GM12878 (cell line): ENCODE data around the gene KLHDC10. TPM values are rescaled to one million over a fixed set of nuclear protein-coding genes. Genes with fewer than 3 reads are reported as not detected.
A peak's percentile ranks its signal among the peaks of the same experiment; 100 is the strongest.

ENCODE experiments used
- ATAC-seq: fragments of 200-7000 bp; cut with Tn5 transposase; 3 replicates; pipeline ENCODE4 v1.9.1; 2020; ENCODE audit warnings: mild to moderate bottlenecking, moderate library complexity
- BruUV-seq: library from RNA; stranded (reverse); fragments of 400-500 nt; replicated peaks from 2 replicates; lab custom pipeline; 2021; lab: Mats Ljungman, UMichigan
- CTCF ChIA-PET: fragments of 300-600 bp; sonication (Branson Sonifier 250); formaldehyde crosslinking; extraction: SDS; loops from one replicate; lab custom pipeline; 2021; ENCODE audit warnings: inconsistent platforms; lab: Yijun Ruan, JAX
- POLR2A ChIA-PET: fragments of 350-600 bp; formaldehyde crosslinking; extraction: SDS; loops from one replicate; lab custom pipeline; 2021; ENCODE audit warnings: inconsistent platforms; lab: Charles Lee
- RAD21 ChIA-PET: fragments of 300-600 bp; sonication (Branson Sonifier 250); formaldehyde crosslinking; loops from one replicate; lab custom pipeline; 2023; ENCODE audit warnings: antibody characterized with exemption; ENCODE audit not compliant: unreplicated experiment; lab: Charles Lee
- SMC1A ChIA-PET: fragments of 300-600 bp; sonication (Branson Sonifier 250); formaldehyde crosslinking; loops from one replicate; lab custom pipeline; 2023; ENCODE audit not compliant: unreplicated experiment, uncharacterized antibody; lab: Charles Lee
- DNase-seq: peaks from one replicate; pipeline ENCODE4 v3.0.0-alpha.2; 2011; ENCODE audit warnings: low read depth, low spot score
- FAIRE-seq: peaks from 3 replicates; lab custom pipeline; 2011; peaks lifted over from hg19 to GRCh38; lab: Jason Lieb, UNC
- H2AFZ ChIP-seq: 2 replicates; pipeline ENCODE4 v1.6.0; 2011; ENCODE audit warnings: low read depth, low read length, control low read depth; ENCODE audit not compliant: control insufficient read depth
- H3K27ac ChIP-seq: 2 replicates; pipeline ENCODE4 v1.5.1; 2011; ENCODE audit warnings: control low read depth; ENCODE audit not compliant: control insufficient read depth, insufficient read depth
- H3K27me3 ChIP-seq, 2 experiments: replicated peaks in 1 of 2; 2 replicates each; pipeline versions ENCODE4 v1.6.0 to v1.6.1; 2011; ENCODE audit warnings: low read length in 1 of 2; ENCODE audit not compliant: control insufficient read depth in 2 of 2, insufficient read depth in 2 of 2
- H3K36me3 ChIP-seq, 2 experiments: 2 replicates each; pipeline ENCODE4 v1.5.1; 2011; ENCODE audit warnings: low read length in 1 of 2; ENCODE audit not compliant: control insufficient read depth in 2 of 2, insufficient read depth in 2 of 2
- H3K4me1 ChIP-seq: 2 replicates; pipeline ENCODE4 v1.6.1; 2011; ENCODE audit warnings: mild to moderate bottlenecking, low read length, moderate library complexity, mixed read lengths; ENCODE audit not compliant: control insufficient read depth, insufficient read depth
- H3K4me2 ChIP-seq: 2 replicates; pipeline ENCODE4 v1.6.0; 2011; ENCODE audit warnings: control low read depth; ENCODE audit not compliant: control insufficient read depth, insufficient read depth
- H3K4me3 ChIP-seq: fragments of 200-600 bp; sonication (generic); 2 replicates; pipeline ENCODE4 v1.5.1; 2016
- H3K79me2 ChIP-seq: 2 replicates; pipeline ENCODE4 v1.6.0; 2011; ENCODE audit warnings: low read length; ENCODE audit not compliant: control insufficient read depth, insufficient read depth
- H3K9ac ChIP-seq: 2 replicates; pipeline ENCODE4 v1.8.0; 2011; ENCODE audit warnings: low read length, control low read depth, mixed read lengths; ENCODE audit not compliant: control insufficient read depth, insufficient read depth
- H3K9me3 ChIP-seq: replicated peaks from 3 replicates; pipeline ENCODE4 v1.5.1; 2011; ENCODE audit warnings: mild to moderate bottlenecking, low read length; ENCODE audit not compliant: control insufficient read depth, insufficient read depth
- H4K20me1 ChIP-seq: 2 replicates; pipeline ENCODE4 v1.6.0; 2011; ENCODE audit not compliant: control insufficient read depth, insufficient read depth
- BACH1 ChIP-seq: fragments of 450-650 bp; IDR thresholded peaks from 2 replicates; pipeline ENCODE4 v1.6.1; 2017; ENCODE audit warnings: mild to moderate bottlenecking, borderline replicate concordance
- NRF1 ChIP-seq: conservative IDR thresholded peaks from 2 replicates; pipeline ENCODE4 v1.6.1; 2011; ENCODE audit warnings: mild to moderate bottlenecking, low read depth, low read length, improper control_type of control experiment
- PRDM15 ChIP-seq: fragments of 450-650 bp; formaldehyde crosslinking; IDR thresholded peaks from 2 replicates; pipeline ENCODE4 v1.4.0; 2020; ENCODE audit warnings: mild to moderate bottlenecking, moderate library complexity
- RBBP5 ChIP-seq: fragments of 200-600 bp; sonication (generic); conservative IDR thresholded peaks from 2 replicates; pipeline ENCODE4 v1.6.1; 2016
- RELA ChIP-seq: fragments of 450-650 bp; IDR thresholded peaks from 2 replicates; pipeline ENCODE4 v1.8.0; 2014; ENCODE audit warnings: borderline replicate concordance; ENCODE audit not compliant: partially characterized antibody
- TBL1XR1 ChIP-seq: IDR thresholded peaks from 2 replicates; pipeline ENCODE4 v1.6.1; 2012; ENCODE audit warnings: low read depth, low read length, improper control_type of control experiment
- USF2 ChIP-seq: IDR thresholded peaks from 2 replicates; pipeline ENCODE4 v1.6.1; 2011; ENCODE audit warnings: low read depth, low read length, improper control_type of control experiment, borderline replicate concordance
- WGBS: methylation state at CpG from one replicate; pipeline ENCODE4 v1.1.6; 2016; ENCODE audit warnings: low lambda C conversion rate; ENCODE audit not compliant: insufficient replicate concordance, insufficient coverage; ENCODE audit errors: missing lambda C conversion rate; 5-methylcytosine and 5-hydroxymethylcytosine counted together
- in situ Hi-C: fragments of 300-500 bp; cut with MboI; formaldehyde crosslinking; loops from 9 replicates; pipeline ENCODE4 v1.14.3; 2018; ENCODE audit warnings: mixed read lengths
- intact Hi-C: fragments of 100-400 bp; cut with micrococcal nuclease; formaldehyde crosslinking; loops from one replicate; pipeline ENCODE4 v1.14.2; 2022; ENCODE audit not compliant: unreplicated experiment
- polyA plus RNA-seq, 11 experiments: library from polyadenylated mRNA; depleted of rRNA in 4 of 11; unstranded in 6 of 11; stranded (reverse) in 5 of 11; fragments of >200 nt; fragmentation: Nextera tagmentation in 4 of 11; fragmentation: Illumina TruSeq in 1 of 11; extraction: Ambion mirVana in 4 of 11; extraction: Trizol in 1 of 11; gene quantifications; 1 replicate in 1 of 11; 2 replicates in 10 of 11; pipeline versions ENCODE4 v1.2.1 to v1.2.3, GENCODE V29; 2011 to 2016; ENCODE audit warnings: inconsistent platforms in 2 of 11, missing spikeins in 2 of 11, low read depth in 1 of 11
- total RNA-seq, 4 experiments: library from RNA; depleted of rRNA in 3 of 4; stranded (reverse); fragments of >200 nt in 3 of 4; fragmentation: Illumina TruSeq in 1 of 4; extraction: Trizol in 1 of 4; gene quantifications; 2 replicates each; pipeline versions ENCODE4 v1.2.1 to v1.2.3, GENCODE V29; 2013 to 2021
- TF ChIP-seq, protein P1 (sequence below): fragments of 150-350 bp; IDR thresholded peaks from 2 replicates; pipeline ENCODE4 v1.6.1; 2016; ENCODE audit warnings: low read depth, low read length

KLHDC10 gene
- total and polyA plus RNA-seq, 10 of the 15 experiments (the other 5 are each of a cell fraction or from before 2014, with no cell fraction given), result 2.9 to 20.6 (median 9.4) TPM

DNA sequence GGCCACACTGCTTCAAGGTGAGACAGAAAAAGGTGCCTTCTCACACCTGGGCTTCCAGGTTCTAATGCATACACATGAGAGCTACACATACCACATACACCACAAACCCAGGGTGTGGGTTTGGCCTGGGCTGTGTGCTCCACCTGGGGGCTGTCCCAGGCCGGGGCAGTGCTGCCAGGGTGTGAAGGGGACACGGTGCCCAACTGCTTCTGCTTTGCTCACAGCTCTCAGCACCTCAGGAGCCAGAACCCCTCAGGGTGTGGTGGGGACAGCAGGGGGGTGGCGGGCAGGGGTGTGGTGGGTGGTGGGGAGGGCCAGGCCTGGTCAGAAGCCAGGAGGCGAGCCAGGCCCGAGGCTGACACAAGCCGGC lies 83.8 kb downstream of the KLHDC10 start:
- H2AFZ ChIP-seq, result no peak overlapping the region
- H3K9ac ChIP-seq, result no peak overlapping the region
- H3K4me1 ChIP-seq, result peaks cover 25% of the 10 kb centered on the region
- H3K4me3 ChIP-seq, result no peak overlapping the region
- no TSS peak for BruUV-seq
- no peak overlapping the region for H3K4me2 ChIP-seq
- ATAC-seq (peak; percentile 17; the same call in 2 of the 3 replicates), DNase-seq (no peak), FAIRE-seq (no peak)
- no peaks in the 10 kb centered on the region; a peak in 2 of 4 replicates for H3K36me3 ChIP-seq
- H4K20me1 ChIP-seq, result no peaks in the 10 kb centered on the region
- RAD21 ChIA-PET, result no interaction called here
- TF ChIP-seq TBL1XR1 (no peak), PRDM15 (CRISPR knock-in tag) (no peak), NRF1 (no peak), USF2 (no peak), RELA (no peak), RBBP5 (no peak), BACH1 (no peak)
- TF ChIP-seq, protein P1, sequence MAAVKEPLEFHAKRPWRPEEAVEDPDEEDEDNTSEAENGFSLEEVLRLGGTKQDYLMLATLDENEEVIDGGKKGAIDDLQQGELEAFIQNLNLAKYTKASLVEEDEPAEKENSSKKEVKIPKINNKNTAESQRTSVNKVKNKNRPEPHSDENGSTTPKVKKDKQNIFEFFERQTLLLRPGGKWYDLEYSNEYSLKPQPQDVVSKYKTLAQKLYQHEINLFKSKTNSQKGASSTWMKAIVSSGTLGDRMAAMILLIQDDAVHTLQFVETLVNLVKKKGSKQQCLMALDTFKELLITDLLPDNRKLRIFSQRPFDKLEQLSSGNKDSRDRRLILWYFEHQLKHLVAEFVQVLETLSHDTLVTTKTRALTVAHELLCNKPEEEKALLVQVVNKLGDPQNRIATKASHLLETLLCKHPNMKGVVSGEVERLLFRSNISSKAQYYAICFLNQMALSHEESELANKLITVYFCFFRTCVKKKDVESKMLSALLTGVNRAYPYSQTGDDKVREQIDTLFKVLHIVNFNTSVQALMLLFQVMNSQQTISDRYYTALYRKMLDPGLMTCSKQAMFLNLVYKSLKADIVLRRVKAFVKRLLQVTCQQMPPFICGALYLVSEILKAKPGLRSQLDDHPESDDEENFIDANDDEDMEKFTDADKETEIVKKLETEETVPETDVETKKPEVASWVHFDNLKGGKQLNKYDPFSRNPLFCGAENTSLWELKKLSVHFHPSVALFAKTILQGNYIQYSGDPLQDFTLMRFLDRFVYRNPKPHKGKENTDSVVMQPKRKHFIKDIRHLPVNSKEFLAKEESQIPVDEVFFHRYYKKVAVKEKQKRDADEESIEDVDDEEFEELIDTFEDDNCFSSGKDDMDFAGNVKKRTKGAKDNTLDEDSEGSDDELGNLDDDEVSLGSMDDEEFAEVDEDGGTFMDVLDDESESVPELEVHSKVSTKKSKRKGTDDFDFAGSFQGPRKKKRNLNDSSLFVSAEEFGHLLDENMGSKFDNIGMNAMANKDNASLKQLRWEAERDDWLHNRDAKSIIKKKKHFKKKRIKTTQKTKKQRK, result no peak
- intact Hi-C loops (no loop called here), in situ Hi-C loops (no loop called here)
- no peaks in the 10 kb centered on the region for H3K79me2 ChIP-seq
- CTCF ChIA-PET, result no interaction called here
- peaks cover 5% of the 10 kb centered on the region for H3K9me3 ChIP-seq
- SMC1A ChIA-PET, result no interaction called here
- H3K27me3 ChIP-seq, result no peaks in the 10 kb centered on the region
- WGBS, result 70% methylated on average over 6 of the region's 6 CpGs
- no peak overlapping the region for H3K27ac ChIP-seq
- POLR2A ChIA-PET, result no interaction called here
